22Rv1 (cell line): Measurements from ENCODE around the gene HAX1.
A peak's percentile ranks its signal among the peaks of the same experiment; 100 is the strongest.
"Not testable (repeated sequence)": the region's sequence is repeated elsewhere in the genome, so short reads cannot be mapped to it uniquely, and the experiment has no call there.

Experiments
- H3K27ac ChIP-seq: fragments of 450-650 bp; 2 replicates; pipeline ENCODE4 v1.5.1; 2017
- ZFX ChIP-seq: fragments of 450-650 bp; IDR thresholded peaks from 2 replicates; pipeline ENCODE4 v1.6.1; 2017; ENCODE audit warnings: antibody characterized with exemption, borderline replicate concordance
- TF ChIP-seq, protein P1 (sequence below): fragments of 450-650 bp; IDR thresholded peaks from 2 replicates; pipeline ENCODE4 v1.5.1; 2017; ENCODE audit warnings: mild to moderate bottlenecking

The HAX1 gene

GRCh38 chr1:154272217-154272998, at the start of gene HAX1:
Gene HAX1 (plus strand): TSS chr1:154272629. CDS start chr1:154272724, 95 bp downstream.
- TF ChIP-seq ZFX: no peak
- TF ChIP-seq, protein P1, sequence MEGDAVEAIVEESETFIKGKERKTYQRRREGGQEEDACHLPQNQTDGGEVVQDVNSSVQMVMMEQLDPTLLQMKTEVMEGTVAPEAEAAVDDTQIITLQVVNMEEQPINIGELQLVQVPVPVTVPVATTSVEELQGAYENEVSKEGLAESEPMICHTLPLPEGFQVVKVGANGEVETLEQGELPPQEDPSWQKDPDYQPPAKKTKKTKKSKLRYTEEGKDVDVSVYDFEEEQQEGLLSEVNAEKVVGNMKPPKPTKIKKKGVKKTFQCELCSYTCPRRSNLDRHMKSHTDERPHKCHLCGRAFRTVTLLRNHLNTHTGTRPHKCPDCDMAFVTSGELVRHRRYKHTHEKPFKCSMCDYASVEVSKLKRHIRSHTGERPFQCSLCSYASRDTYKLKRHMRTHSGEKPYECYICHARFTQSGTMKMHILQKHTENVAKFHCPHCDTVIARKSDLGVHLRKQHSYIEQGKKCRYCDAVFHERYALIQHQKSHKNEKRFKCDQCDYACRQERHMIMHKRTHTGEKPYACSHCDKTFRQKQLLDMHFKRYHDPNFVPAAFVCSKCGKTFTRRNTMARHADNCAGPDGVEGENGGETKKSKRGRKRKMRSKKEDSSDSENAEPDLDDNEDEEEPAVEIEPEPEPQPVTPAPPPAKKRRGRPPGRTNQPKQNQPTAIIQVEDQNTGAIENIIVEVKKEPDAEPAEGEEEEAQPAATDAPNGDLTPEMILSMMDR: peak; percentile 91

DNA sequence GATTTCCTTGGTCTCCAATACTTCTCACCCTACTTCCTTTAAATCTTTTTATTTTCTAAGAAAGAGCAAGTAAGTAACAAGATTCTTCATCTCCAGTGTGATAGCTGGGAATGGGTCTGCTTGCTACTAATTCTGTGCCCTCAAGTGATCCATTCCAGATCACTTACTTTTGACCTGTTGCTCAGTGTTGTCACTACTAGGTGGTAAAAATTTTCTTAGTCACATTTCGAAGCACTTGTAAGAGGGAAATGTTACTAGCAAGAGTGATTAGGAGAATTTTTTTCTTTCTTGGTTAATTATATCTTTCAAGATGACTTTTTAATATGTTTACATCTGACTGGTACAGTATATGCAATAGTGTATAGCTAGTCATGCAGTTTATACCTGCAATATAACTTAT, 49.5 kb upstream of the HAX1 start:
- H3K27ac ChIP-seq: no peak overlapping the region
- TF ChIP-seq, protein P1: no peak

More at GRCh38 chr1:154272217-154272998, at the start of gene HAX1:
- peak within 1 kb of the TSS; percentile 94 for H3K27ac ChIP-seq

- no peak for TF ChIP-seq ZFX
- TF ChIP-seq, protein P1: no peak
- H3K27ac ChIP-seq: no peak overlapping the region
These were observed 48.8 kb upstream of the HAX1 start for GRCh38 chr1:154223621-154224020.

GRCh38 chr1:154225370-154225769, 47.1 kb upstream of the HAX1 start:
- TF ChIP-seq ZFX: no peak
- no peak overlapping the region for H3K27ac ChIP-seq

DNA sequence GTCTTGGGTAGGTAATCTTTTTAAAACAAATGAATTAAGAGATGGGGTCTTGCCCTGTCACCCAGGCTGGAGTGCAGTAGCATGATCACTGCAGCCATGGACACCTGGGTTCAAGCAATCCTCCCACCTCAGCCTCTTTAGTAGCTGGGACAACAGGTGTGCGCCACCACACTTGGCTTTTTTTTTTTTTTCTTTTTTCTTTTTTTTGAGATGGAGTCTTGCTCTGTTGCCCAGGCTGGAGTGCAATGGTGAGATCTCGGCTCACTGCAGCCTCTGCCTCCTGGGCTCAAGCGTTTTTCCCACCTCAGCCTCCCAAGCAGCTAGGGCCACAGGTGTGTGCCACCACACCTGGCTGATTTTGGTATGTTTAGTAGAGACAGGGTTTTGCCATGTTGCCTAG, 41.3 kb upstream of the HAX1 start:
- H3K27ac ChIP-seq: not testable (repeated sequence)

GRCh38 chr1:154233127-154233526, 39.3 kb upstream of the HAX1 start:
- H3K27ac ChIP-seq: not testable (repeated sequence)

DNA sequence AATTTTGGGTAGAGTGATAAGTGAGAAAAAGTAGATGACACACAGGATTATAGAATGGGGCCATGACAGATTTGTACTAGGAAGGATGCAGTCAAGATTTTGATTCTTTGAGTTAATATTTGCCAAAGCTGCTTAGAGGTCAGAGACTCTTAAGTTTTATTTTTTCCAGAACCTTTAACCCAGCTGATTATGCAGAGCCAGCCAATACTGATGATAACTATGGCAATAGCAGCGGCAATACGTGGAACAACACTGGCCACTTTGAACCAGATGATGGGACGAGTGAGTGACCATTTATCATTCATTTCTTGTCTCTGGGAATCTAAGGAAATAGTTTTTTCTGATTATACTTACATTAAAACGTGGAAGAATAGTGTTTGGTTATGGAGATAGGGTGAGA, 35.6 kb upstream of the HAX1 start:
- TF ChIP-seq, protein P1: no peak
- TF ChIP-seq ZFX: no peak
- H3K27ac ChIP-seq: no peak overlapping the region

- H3K27ac ChIP-seq: no peak overlapping the region
- no peak for TF ChIP-seq ZFX
- TF ChIP-seq, protein P1: no peak
These were observed 35.0 kb upstream of the HAX1 start for GRCh38 chr1:154237435-154237834.

- no peak overlapping the region for H3K27ac ChIP-seq
- TF ChIP-seq, protein P1: no peak
- TF ChIP-seq ZFX: no peak
These were observed 34.4 kb upstream of the HAX1 start for GRCh38 chr1:154237880-154238506.
